GM13977 (cell line): Measurements from ENCODE around the gene ARID1B.

ENCODE experiments used
- DNase-seq: peaks from one replicate; pipeline ENCODE4 v3.0.0; 2012; ENCODE audit warnings: low spot score
- CTCF ChIP-seq: IDR thresholded peaks from 2 replicates; pipeline ENCODE4 v1.5.1; 2012; ENCODE audit warnings: mild to moderate bottlenecking, control low read depth; ENCODE audit not compliant: insufficient read depth; ENCODE audit errors: extremely low read depth, missing control alignments
- in situ Hi-C: fragments of 300-500 bp; cut with MboI; formaldehyde crosslinking; loops from one replicate; pipeline ENCODE4 v1.12.0; 2022; ENCODE audit warnings: low sequenced_read_pairs, low pct_unique_long_range_greater_than_20kb, mixed read lengths, inconsistent platforms; ENCODE audit not compliant: unreplicated experiment

The ARID1B gene

GRCh38 chr6:157125531-157125930 lies 348.4 kb downstream of the ARID1B start:
- no peak for TF ChIP-seq CTCF
- DNase-seq = no peak
- in situ Hi-C loops = no loop called here

GRCh38 chr6:157126183-157127098 lies 349.3 kb downstream of the ARID1B start:
- TF ChIP-seq CTCF = no peak
- no peak for DNase-seq
- in situ Hi-C loops = no loop called here

- DNase-seq = no peak
- no peak for TF ChIP-seq CTCF
- in situ Hi-C loops = no loop called here
Measured at GRCh38 chr6:157128235-157128775, 351.1 kb downstream of the ARID1B start.

GRCh38 chr6:157131250-157131649 lies 354.1 kb downstream of the ARID1B start:
- in situ Hi-C loops = no loop called here
- no peak for TF ChIP-seq CTCF

GRCh38 chr6:157133856-157134255 lies 356.7 kb downstream of the ARID1B start:
- no peak for DNase-seq
- no peak for TF ChIP-seq CTCF
- in situ Hi-C loops = no loop called here

More at GRCh38 chr6:157131250-157131649, 354.1 kb downstream of the ARID1B start:
- no peak for DNase-seq

GRCh38 chr6:157134402-157135047 lies 357.3 kb downstream of the ARID1B start:
- no peak for DNase-seq
- TF ChIP-seq CTCF = no peak
- in situ Hi-C loops = no loop called here
